Right renal pelvis (tissue), 4 donors: Measurements from ENCODE around the gene ERCC6L2. TPM values are rescaled to one million over a fixed set of nuclear protein-coding genes. Genes with fewer than 3 reads are reported as not detected.
A peak's percentile ranks its signal among the peaks of the same experiment; 100 is the strongest.

Experiments
- DNase-seq, 4 donors: peaks; one replicate each; pipeline ENCODE4 v3.0.0-alpha.2; 2013; ENCODE audit warnings: low read depth in 4 of 4, low spot score in 3 of 4, missing footprints in 1 of 4
- polyA plus RNA-seq, 4 donors: library from polyadenylated mRNA; unstranded; fragments of 120-200 nt; gene quantifications; one replicate each; pipeline ENCODE4 v1.2.1, GENCODE V29; 2013; ENCODE audit not compliant: insufficient read length in 4 of 4

ERCC6L2 gene
- polyA plus RNA-seq, 4 donors: 40.6 to 49.9 (median 44.8) TPM

DNA sequence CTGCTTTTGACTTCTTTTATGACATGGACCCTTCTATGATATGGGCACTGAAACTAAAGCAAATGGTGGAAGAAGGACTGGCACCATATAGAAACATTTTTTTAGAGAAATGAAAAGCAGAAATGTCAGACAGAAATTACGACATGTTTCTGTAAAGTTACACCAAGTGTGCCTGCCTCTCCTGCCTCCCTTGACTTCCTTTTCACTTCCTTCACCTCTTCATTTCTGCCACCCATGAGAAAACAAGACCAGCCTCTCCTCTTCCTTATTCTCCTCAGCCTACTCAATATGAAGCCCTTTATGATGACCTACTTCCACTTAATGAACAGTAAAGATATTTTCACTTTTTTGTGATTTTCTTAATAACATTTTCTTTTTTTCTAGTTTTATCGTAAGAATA is 44.5 kb downstream of the ERCC6L2 start:
- no peak for DNase-seq

GRCh38 chr9:95923794-95924193 is 48.3 kb downstream of the ERCC6L2 start:
- no peak for DNase-seq

GRCh38 chr9:95924987-95925386 is 49.5 kb downstream of the ERCC6L2 start:
- no peak for DNase-seq

- DNase-seq: no peak
Measured at GRCh38 chr9:95927271-95928004, 51.9 kb downstream of the ERCC6L2 start.

- no peak for DNase-seq
Measured at GRCh38 chr9:95930277-95930676, 54.8 kb downstream of the ERCC6L2 start.

- no peak for DNase-seq
Measured at GRCh38 chr9:95935861-95936578, 60.5 kb downstream of the ERCC6L2 start.

GRCh38 chr9:95936579-95937075 is 61.1 kb downstream of the ERCC6L2 start:
- DNase-seq: no peak

- DNase-seq: no peak
Measured at GRCh38 chr9:95937131-95937530, 61.6 kb downstream of the ERCC6L2 start.

DNA sequence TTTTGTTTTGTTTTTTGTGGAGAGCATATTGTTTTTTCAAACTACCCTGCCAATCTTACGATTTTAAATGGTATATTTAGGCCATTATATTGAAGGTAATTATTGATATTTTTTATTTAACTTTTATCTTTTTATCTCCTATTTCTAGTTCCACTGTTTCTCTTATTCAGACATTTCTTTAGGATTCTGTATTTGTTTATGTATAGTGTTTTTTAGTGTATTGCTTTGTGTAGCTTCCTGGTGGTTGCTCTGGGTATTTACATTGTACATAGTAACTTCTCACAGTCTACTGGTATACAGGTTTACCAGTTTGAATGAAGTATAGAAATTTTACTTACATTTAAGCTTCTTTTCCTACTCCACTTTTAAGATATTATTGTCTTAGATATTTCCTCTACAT is 63.2 kb downstream of the ERCC6L2 start:
- DNase-seq: no peak

DNA sequence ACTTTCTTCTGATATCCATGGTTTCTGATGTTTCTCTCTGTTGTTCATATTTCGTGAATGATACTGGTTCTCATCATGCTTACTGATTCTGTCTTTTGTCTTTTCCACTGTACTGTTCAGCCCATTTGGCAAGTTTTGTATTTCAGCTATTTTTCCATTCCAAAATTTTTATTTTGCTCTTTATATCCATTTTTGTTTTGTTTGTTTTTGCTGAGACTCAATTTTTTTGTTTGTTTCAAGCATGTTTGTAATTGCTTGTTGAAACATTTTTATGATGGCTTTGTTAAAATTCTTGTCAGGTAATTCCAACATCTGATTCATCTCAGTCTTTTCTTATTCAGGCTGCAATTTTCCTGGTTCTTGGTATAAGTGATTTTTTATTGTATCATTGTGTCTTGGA is 64.0 kb downstream of the ERCC6L2 start:
- no peak for DNase-seq

DNA sequence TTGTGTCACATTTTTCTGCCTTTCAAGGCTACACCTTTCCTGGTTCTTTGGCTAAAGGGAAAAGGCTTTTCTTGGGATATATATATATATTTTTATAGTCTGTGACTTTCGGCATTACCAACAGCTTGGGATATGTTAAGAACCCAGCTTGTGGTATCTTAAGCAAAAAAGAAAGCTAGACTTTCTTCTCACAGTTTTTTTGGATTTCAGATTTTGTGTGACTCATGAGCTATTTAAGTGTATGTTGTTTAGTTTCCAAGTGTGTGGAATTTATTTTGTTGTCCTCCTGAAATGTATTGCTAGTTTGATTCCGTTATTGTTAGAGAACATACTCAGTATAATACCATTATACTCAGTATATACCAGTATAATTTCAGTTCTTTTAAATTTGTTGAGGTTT is 64.8 kb downstream of the ERCC6L2 start:
- no peak for DNase-seq

DNA sequence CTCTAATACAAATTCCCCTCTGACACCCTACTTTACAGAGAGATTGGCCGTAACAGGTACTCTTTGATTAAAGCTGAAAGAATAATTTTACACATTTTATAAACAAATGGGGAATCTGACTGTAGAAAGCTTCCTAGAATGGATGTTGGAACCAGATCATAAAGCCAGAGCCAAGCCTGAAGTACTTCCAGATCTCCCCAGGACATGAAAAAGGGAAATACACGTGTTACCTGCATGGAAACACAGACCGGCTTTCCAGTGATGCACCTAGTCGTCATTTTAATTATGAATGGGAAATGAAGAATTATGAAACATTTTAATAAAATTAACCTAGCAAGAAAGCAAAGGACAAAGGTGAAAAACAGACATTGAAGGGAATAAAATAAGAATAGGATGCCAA is 66.5 kb downstream of the ERCC6L2 start:
- no peak for DNase-seq

DNA sequence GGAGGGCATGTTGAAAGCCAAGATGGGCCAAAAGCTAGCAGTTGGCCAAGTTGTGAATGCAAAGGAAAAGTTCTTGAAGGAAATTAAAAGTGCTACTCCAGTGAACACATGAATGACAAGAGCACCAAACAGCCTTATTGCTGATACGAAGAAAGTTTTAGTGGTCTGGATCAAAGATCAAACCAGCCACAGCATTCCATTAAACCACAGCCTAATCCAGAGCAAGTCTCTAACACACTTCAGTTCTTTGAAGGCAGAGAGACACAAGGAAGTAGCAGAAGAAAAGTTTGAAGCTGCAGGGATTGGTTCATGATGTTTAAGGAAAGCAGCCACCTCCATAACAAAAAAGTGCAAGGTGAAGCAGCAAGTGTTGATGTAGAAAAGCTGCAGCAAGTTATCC is 71.6 kb downstream of the ERCC6L2 start:
- DNase-seq: no peak

DNA sequence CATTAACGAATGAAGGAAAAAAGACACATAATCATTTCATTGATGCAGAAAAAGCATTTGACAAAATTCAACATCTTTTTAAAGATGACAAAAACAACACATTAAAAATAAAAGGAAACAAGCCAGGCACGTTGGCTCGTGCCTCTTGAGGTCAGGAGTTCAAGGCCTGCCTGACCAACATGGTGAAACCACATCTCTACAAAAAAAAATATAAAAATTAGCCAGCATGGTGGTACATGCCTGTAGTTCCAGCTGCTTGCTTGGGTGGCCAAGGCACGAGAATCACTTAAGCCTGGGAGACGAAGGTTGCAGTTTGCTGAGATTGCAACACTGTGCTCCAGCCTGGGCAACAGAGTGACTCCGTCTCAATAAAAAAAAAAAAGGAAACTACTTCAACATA is 77.0 kb downstream of the ERCC6L2 start:
- no peak for DNase-seq

- no peak for DNase-seq
Measured at GRCh38 chr9:95953986-95954385, 78.5 kb downstream of the ERCC6L2 start.

- DNase-seq: no peak
Measured at GRCh38 chr9:95954940-95955339, 79.4 kb downstream of the ERCC6L2 start.

DNA sequence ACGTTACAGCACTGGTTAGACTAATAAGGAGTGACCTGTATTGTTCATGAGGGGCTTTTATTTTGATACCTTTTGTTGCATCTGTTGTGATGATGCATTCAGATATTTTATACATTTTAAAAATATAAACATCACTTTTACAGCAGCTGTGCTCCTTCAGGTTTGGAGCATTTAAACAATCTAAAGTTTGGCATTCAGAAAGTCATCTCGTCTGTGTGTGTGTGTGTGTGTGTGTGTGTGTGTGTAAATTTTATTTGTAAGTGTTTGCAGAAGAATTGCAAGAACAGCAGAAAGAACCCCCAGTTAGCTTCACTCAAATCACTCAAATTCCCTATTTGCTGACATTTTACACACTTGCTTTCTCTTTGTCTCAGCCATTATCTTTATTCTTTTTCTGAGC is 87.4 kb downstream of the ERCC6L2 start:
- peak in 2 of 4 donors; percentile 17 to 29 for DNase-seq

- no peak for DNase-seq
Measured at GRCh38 chr9:95963659-95964058, 88.2 kb downstream of the ERCC6L2 start.

- no peak for DNase-seq
Measured at GRCh38 chr9:95966306-95966705, 90.8 kb downstream of the ERCC6L2 start.

DNA sequence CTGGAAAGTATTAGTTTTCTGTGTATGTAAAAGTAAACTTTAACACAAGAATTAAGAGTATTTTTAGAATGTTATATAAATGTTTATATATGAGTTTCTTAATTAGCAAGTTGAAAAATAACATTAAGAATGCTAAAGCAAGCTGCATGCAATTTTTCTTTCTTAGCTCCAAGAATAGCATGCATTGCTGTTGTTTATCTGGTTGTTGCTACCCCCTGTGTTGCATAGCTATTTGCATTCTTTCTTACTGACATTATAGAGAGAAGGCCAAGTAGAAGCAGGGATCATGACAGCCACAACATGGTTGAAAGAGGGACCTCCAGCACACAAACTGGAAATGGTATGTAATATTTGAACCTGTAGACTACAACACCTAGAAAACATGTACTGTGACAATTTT is 94.8 kb downstream of the ERCC6L2 start:
- no peak for DNase-seq

DNA sequence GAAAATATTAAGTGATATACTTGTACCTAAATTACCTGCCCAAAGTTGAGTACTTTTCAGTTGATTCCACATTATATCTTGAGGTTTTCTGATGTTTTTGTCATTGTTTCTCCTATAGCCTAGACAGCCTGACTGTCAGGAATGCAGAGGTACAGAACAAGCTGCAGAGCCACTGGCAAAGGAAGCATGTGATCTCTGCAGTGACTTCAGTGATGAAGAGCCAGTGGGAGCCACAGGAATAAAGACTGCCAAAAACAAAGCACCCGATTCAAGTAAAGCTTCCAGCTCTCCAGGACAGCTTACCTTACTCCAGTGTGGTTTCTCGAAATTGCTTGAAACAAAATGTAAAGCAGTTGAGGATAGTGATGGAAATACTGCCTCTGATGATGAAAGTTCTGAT is 96.3 kb downstream of the ERCC6L2 start:
- no peak for DNase-seq

GRCh38 chr9:95974389-95974788 is 98.9 kb downstream of the ERCC6L2 start:
- DNase-seq: no peak
